Neural progenitor cell (in vitro differentiated cells): ENCODE data around the gene XPNPEP1.

ENCODE experiments used
- EZH2 ChIP-seq: fragments of 200-600 bp; sonication (generic); IDR thresholded peaks from 2 replicates; pipeline ENCODE4 v1.6.1; 2017; ENCODE audit warnings: antibody characterized with exemption, mild to moderate bottlenecking, moderate library complexity
- EZH2phosphoT487 ChIP-seq: fragments of 200-600 bp; sonication (generic); IDR thresholded peaks from 2 replicates; pipeline ENCODE4 v1.6.1; 2017; ENCODE audit warnings: antibody characterized with exemption
- TF ChIP-seq, protein P1 (sequence below): fragments of 200-600 bp; sonication (generic); IDR thresholded peaks from 2 replicates; pipeline ENCODE4 v1.5.1; 2017; ENCODE audit warnings: antibody characterized with exemption, mild to moderate bottlenecking

DNA sequence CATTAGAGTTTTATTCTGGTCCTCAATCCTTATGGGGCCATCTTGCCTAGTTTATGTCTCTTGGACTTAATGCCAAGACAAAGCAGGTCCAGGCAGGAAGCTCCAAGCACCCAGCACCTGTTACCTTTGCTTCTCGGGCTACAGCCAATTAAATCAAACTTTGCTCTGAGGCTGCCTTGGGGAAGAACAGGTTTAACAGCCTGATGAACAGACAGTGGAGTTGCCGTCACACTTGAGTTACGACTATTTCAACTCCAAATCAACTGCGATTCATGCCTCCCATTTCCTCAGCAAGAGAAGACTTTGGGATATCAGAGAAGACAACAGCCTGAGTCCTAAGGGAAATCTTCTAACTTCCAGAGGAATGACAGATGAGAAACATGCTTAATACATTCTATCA lies 62.2 kb downstream of the XPNPEP1 start:
- TF ChIP-seq, protein P1, sequence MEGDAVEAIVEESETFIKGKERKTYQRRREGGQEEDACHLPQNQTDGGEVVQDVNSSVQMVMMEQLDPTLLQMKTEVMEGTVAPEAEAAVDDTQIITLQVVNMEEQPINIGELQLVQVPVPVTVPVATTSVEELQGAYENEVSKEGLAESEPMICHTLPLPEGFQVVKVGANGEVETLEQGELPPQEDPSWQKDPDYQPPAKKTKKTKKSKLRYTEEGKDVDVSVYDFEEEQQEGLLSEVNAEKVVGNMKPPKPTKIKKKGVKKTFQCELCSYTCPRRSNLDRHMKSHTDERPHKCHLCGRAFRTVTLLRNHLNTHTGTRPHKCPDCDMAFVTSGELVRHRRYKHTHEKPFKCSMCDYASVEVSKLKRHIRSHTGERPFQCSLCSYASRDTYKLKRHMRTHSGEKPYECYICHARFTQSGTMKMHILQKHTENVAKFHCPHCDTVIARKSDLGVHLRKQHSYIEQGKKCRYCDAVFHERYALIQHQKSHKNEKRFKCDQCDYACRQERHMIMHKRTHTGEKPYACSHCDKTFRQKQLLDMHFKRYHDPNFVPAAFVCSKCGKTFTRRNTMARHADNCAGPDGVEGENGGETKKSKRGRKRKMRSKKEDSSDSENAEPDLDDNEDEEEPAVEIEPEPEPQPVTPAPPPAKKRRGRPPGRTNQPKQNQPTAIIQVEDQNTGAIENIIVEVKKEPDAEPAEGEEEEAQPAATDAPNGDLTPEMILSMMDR: no peak
- TF ChIP-seq EZH2: no peak
- no peak for TF ChIP-seq EZH2phosphoT487
